ENCODE results near the gene EEF2.

GRCh38 chr19:3959766-3960131 is 25.5 kb downstream of the EEF2 start:
- no peak for TF ChIP-seq EZH2phosphoT487 (IDR thresholded peaks at IDR 0.05)
- TF ChIP-seq, protein P1, sequence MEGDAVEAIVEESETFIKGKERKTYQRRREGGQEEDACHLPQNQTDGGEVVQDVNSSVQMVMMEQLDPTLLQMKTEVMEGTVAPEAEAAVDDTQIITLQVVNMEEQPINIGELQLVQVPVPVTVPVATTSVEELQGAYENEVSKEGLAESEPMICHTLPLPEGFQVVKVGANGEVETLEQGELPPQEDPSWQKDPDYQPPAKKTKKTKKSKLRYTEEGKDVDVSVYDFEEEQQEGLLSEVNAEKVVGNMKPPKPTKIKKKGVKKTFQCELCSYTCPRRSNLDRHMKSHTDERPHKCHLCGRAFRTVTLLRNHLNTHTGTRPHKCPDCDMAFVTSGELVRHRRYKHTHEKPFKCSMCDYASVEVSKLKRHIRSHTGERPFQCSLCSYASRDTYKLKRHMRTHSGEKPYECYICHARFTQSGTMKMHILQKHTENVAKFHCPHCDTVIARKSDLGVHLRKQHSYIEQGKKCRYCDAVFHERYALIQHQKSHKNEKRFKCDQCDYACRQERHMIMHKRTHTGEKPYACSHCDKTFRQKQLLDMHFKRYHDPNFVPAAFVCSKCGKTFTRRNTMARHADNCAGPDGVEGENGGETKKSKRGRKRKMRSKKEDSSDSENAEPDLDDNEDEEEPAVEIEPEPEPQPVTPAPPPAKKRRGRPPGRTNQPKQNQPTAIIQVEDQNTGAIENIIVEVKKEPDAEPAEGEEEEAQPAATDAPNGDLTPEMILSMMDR (IDR thresholded peaks at IDR 0.05), result no peak
- no peak for TF ChIP-seq EZH2 (IDR thresholded peaks at IDR 0.05)

Data from neural progenitor cell (in vitro differentiated cells).